Measurements from ENCODE around the gene OPN3.

DNA sequence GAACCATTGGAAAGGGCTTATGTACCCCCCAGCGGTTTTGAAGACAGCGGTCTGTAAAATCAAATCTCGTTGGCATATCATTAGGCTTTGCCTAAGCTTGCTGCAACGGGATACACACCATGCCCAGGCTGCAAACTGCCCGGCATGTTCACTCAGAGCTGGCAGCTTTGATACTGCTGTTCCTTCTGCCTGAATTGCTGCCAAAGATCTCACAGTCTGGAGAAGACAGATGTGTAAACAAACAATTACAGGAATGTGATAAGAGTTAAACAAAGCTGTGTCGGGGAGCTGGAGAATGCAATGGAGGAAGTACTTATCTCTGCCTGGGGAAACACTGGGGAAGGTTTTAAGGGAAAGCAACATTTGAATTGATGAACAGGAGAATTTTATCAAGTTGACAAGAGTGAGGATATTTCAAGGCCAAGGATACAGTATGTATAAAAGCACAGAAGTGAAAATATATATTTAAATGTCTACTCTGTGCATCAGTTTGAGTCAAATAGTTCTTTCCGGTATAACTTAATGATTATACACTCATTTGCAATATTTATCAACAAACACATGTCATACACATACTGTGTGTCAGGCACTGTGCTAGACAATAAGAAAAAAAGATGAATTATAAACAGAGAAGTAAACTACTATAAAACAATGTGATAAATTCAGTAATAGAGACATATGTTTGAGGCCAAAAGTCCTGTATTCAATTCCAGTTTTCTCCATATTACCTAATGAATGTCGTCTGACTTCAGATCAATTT, 29.9 kb downstream of the OPN3 start:
- TF ChIP-seq, protein P1, sequence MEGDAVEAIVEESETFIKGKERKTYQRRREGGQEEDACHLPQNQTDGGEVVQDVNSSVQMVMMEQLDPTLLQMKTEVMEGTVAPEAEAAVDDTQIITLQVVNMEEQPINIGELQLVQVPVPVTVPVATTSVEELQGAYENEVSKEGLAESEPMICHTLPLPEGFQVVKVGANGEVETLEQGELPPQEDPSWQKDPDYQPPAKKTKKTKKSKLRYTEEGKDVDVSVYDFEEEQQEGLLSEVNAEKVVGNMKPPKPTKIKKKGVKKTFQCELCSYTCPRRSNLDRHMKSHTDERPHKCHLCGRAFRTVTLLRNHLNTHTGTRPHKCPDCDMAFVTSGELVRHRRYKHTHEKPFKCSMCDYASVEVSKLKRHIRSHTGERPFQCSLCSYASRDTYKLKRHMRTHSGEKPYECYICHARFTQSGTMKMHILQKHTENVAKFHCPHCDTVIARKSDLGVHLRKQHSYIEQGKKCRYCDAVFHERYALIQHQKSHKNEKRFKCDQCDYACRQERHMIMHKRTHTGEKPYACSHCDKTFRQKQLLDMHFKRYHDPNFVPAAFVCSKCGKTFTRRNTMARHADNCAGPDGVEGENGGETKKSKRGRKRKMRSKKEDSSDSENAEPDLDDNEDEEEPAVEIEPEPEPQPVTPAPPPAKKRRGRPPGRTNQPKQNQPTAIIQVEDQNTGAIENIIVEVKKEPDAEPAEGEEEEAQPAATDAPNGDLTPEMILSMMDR (IDR thresholded peaks at IDR 0.05; ENCODE audit: borderline replicate concordance, extremely low read depth, low read length, poor library complexity, severe bottlenecking): no peak
- TF ChIP-seq EZH2 (IDR thresholded peaks at IDR 0.05; ENCODE audit: borderline replicate concordance, low read depth, low read length, severe bottlenecking): no peak
